Measurements from ENCODE around the gene DYNC1I2.
"Not testable (repeated sequence)": the region's sequence is repeated elsewhere in the genome, so short reads cannot be mapped to it uniquely, and the experiment has no call there.

DYNC1I2 gene

DNA sequence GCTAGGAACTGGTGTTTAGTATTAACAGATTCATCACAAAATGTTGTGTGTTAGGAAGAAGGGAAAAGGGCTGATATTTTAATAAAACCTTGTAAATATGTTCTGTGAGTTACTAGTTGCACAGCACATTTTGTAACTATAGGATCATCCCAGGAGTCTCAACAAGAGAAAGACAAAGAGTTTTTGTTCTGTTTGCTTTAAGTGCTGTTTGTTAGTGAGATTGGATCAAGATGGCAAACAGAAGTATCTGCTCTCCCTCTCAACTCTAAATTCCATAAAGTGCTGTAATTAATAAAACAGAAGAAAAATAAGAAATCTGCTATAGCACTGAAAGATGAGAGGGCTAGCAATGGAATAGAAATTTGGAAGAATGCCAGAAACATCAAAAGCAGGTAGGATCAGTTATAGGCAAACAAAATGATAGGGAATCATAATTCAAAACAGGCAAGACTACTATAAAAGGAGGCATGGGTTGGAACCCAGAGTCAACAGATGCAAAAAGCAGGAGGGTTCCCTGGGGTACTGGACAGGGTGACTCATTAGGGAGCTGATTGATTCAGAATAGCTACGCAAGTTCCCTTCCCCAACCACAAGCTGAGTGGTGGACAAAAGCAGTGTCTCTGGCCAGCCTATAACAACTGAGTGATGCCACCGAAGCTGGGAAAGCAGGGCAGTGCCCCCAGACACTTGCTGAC, 75.8 kb downstream of the DYNC1I2 start:
- TF ChIP-seq CTBP1 (IDR thresholded peaks at IDR 0.05; ENCODE audit: borderline replicate concordance) (no peak), FOXK2 (IDR thresholded peaks at IDR 0.05) (no peak), FOXM1 (IDR thresholded peaks at IDR 0.05; ENCODE audit: borderline replicate concordance) (no peak), SP1 (IDR thresholded peaks at IDR 0.05) (no peak), TARDBP (IDR thresholded peaks at IDR 0.05) (no peak), BHLHE40 (IDR thresholded peaks at IDR 0.05; ENCODE audit: borderline replicate concordance) (no peak), ZNF384 (IDR thresholded peaks at IDR 0.05) (no peak), ELF4 (IDR thresholded peaks at IDR 0.05) (no peak), FOXA1 (IDR thresholded peaks at IDR 0.05) (no peak), L3MBTL2 (conservative IDR thresholded peaks at IDR 0.05) (no peak), HDGF (IDR thresholded peaks at IDR 0.05; ENCODE audit: borderline replicate concordance) (no peak), NFRKB (IDR thresholded peaks at IDR 0.05) (no peak), SUZ12 (IDR thresholded peaks at IDR 0.05) (no peak), ARNT (IDR thresholded peaks at IDR 0.05) (no peak), LEF1 (IDR thresholded peaks at IDR 0.05; ENCODE audit: borderline replicate concordance) (no peak)
- TF ChIP-seq, protein P1, sequence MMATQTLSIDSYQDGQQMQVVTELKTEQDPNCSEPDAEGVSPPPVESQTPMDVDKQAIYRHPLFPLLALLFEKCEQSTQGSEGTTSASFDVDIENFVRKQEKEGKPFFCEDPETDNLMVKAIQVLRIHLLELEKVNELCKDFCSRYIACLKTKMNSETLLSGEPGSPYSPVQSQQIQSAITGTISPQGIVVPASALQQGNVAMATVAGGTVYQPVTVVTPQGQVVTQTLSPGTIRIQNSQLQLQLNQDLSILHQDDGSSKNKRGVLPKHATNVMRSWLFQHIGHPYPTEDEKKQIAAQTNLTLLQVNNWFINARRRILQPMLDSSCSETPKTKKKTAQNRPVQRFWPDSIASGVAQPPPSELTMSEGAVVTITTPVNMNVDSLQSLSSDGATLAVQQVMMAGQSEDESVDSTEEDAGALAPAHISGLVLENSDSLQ (IDR thresholded peaks at IDR 0.05): no peak
- DNase-seq (ENCODE audit: extremely low spot score): no peak
- ChIA-PET POLR2A (no interaction called here), CTCF (no interaction called here)

DNA sequence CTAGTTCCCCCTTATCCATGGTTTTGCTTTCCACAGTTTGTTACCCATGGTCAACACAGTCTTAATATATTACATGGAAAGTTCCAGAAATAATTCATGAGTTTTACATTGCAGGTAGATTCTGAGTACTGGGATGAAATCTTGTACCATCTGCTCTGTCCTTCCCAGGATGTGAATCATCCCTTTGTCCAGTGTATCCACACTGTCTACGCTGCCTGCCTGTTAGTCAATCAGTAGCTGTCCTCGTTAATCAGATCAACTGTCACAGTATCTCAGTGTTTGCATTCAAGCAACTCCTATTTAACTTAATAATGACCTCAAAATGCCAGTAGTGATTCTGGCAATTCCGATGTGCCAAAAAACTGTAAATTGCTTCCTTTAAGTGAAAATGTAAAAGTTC, 76.3 kb downstream of the DYNC1I2 start:
- POLR2A ChIA-PET: no interaction called here
- CTCF ChIA-PET: no interaction called here
- no peak for TF ChIP-seq SUZ12 (IDR thresholded peaks at IDR 0.05)
- TF ChIP-seq ZNF384 (IDR thresholded peaks at IDR 0.05): no peak
- no peak for TF ChIP-seq LEF1 (IDR thresholded peaks at IDR 0.05; ENCODE audit: borderline replicate concordance)
- no peak for TF ChIP-seq CTBP1 (IDR thresholded peaks at IDR 0.05; ENCODE audit: borderline replicate concordance)
- no peak for TF ChIP-seq ELF4 (IDR thresholded peaks at IDR 0.05)
- no peak for TF ChIP-seq TARDBP (IDR thresholded peaks at IDR 0.05)
- DNase-seq (ENCODE audit: extremely low spot score): no peak

DNA sequence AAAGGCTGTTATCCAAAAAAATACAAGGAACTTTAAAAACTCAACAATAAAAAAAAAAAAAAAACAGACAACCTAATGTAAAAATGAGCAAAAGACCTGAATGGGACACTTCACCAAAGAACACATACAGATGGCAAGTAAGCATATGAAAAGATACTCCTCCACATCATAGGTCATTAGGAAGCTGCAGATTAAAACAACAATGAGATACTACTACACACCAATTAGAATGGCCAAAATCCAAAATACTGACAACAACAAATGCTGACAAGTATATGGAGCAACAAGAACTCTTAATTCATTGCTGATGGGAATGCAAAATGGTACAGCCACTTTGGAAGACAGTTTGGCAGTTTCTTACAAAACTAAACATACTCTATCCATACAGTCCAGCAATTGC, 84.2 kb downstream of the DYNC1I2 start:
- CTCF ChIA-PET: no interaction called here
- POLR2A ChIA-PET: no interaction called here
- TF ChIP-seq SUZ12 (IDR thresholded peaks at IDR 0.05): no peak
- no peak for TF ChIP-seq TARDBP (IDR thresholded peaks at IDR 0.05)
- TF ChIP-seq ELF4 (IDR thresholded peaks at IDR 0.05): no peak
- no peak for TF ChIP-seq ZNF384 (IDR thresholded peaks at IDR 0.05)
- no peak for TF ChIP-seq L3MBTL2 (conservative IDR thresholded peaks at IDR 0.05)
- TF ChIP-seq LEF1 (IDR thresholded peaks at IDR 0.05; ENCODE audit: borderline replicate concordance): no peak
- TF ChIP-seq FOXK2 (IDR thresholded peaks at IDR 0.05): no peak
- TF ChIP-seq FOXM1 (IDR thresholded peaks at IDR 0.05; ENCODE audit: borderline replicate concordance): no peak
- no peak for TF ChIP-seq BHLHE40 (IDR thresholded peaks at IDR 0.05; ENCODE audit: borderline replicate concordance)
- no peak for TF ChIP-seq SP1 (IDR thresholded peaks at IDR 0.05)
- no peak for TF ChIP-seq NFRKB (IDR thresholded peaks at IDR 0.05)
- no peak for TF ChIP-seq FOXA1 (IDR thresholded peaks at IDR 0.05)
- TF ChIP-seq HDGF (IDR thresholded peaks at IDR 0.05; ENCODE audit: borderline replicate concordance): no peak
- TF ChIP-seq ARNT (IDR thresholded peaks at IDR 0.05): no peak
- TF ChIP-seq CTBP1 (IDR thresholded peaks at IDR 0.05; ENCODE audit: borderline replicate concordance): no peak
- TF ChIP-seq, protein P1 (IDR thresholded peaks at IDR 0.05): no peak
- DNase-seq (ENCODE audit: extremely low spot score): no peak

DNA sequence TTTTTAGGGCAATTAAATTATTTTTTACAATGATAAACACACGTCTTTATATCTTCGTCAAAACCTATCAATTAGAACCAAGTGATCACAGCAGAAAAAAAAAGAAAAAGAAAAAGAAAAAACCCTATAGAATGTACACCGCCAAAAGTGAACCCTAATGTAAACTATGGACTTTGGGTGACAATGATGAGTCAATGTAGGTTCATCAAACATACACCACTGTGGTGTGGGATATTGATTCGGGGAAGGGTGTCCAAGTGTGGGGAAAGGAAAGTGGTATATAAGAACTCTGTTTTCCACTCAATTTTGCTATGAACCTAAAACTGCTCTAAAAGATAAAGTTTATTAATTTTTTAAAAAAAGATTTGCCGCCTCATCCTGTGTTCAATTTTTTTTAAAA, 85.1 kb downstream of the DYNC1I2 start:
- TF ChIP-seq CTBP1 (IDR thresholded peaks at IDR 0.05; ENCODE audit: borderline replicate concordance): no peak
- no peak for TF ChIP-seq SUZ12 (IDR thresholded peaks at IDR 0.05)
- no peak for TF ChIP-seq FOXM1 (IDR thresholded peaks at IDR 0.05; ENCODE audit: borderline replicate concordance)
- TF ChIP-seq, protein P1 (IDR thresholded peaks at IDR 0.05): no peak
- TF ChIP-seq ZNF384 (IDR thresholded peaks at IDR 0.05): no peak
- no peak for TF ChIP-seq SP1 (IDR thresholded peaks at IDR 0.05)
- no peak for TF ChIP-seq ELF4 (IDR thresholded peaks at IDR 0.05)
- no peak for TF ChIP-seq L3MBTL2 (conservative IDR thresholded peaks at IDR 0.05)
- TF ChIP-seq FOXK2 (IDR thresholded peaks at IDR 0.05): no peak
- TF ChIP-seq NFRKB (IDR thresholded peaks at IDR 0.05): no peak
- no peak for TF ChIP-seq HDGF (IDR thresholded peaks at IDR 0.05; ENCODE audit: borderline replicate concordance)
- TF ChIP-seq FOXA1 (IDR thresholded peaks at IDR 0.05): no peak
- no peak for TF ChIP-seq BHLHE40 (IDR thresholded peaks at IDR 0.05; ENCODE audit: borderline replicate concordance)
- no peak for TF ChIP-seq TARDBP (IDR thresholded peaks at IDR 0.05)
- no peak for TF ChIP-seq ARNT (IDR thresholded peaks at IDR 0.05)
- no peak for TF ChIP-seq LEF1 (IDR thresholded peaks at IDR 0.05; ENCODE audit: borderline replicate concordance)
- ChIA-PET CTCF (no interaction called here), POLR2A (no interaction called here)

DNA sequence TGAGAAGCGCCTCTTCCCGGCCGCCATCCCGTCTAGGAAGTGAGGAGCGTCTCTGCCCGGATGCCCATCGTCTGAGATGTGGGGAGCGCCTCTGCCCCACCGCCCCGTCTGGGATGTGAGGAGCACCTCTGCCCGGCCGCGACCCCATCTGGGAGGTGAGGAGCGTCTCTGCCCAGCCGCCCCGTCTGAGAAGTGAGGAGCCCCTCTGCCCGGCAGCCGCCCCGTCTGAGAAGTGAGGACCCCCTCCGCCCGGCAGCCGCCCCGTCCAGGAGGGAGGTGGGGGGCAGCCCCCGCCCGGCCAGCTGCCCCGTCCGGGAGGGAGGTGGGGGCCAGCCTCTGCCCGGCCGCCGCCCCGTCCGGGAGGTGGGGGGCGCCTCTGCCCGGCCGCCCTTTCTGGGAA, 87.3 kb downstream of the DYNC1I2 start:
- POLR2A ChIA-PET; DNase-seq (ENCODE audit: extremely low spot score); CTCF ChIA-PET: not testable (repeated sequence)

More for the DNA sequence above, 85.1 kb downstream of the DYNC1I2 start:
- no peak for DNase-seq (ENCODE audit: extremely low spot score)

DNA sequence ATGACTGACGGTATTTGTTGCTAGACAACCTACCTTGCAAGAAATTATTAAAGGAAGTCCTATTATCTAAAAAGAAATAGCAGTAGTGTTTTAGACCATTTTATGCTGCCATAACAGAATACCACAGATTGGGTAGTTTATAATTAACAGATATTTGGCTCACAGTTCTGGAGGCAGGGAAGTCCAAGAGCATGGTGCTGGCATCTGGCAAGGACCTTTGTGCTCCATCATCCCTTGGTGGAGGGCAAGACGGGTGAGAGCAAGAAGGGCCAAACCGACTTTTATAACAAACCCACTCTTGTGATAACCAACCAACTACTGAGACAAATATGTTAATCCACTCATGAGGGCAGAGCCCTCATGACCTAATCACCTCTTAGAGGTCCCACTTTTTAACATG, 91.2 kb downstream of the DYNC1I2 start:
- no peak for DNase-seq (ENCODE audit: extremely low spot score)
- TF ChIP-seq LEF1 (IDR thresholded peaks at IDR 0.05; ENCODE audit: borderline replicate concordance) (no peak), FOXM1 (IDR thresholded peaks at IDR 0.05; ENCODE audit: borderline replicate concordance) (no peak), CTBP1 (IDR thresholded peaks at IDR 0.05; ENCODE audit: borderline replicate concordance) (no peak), HDGF (IDR thresholded peaks at IDR 0.05; ENCODE audit: borderline replicate concordance) (no peak), NFRKB (IDR thresholded peaks at IDR 0.05) (no peak), BHLHE40 (IDR thresholded peaks at IDR 0.05; ENCODE audit: borderline replicate concordance) (no peak), FOXA1 (IDR thresholded peaks at IDR 0.05) (no peak), SP1 (IDR thresholded peaks at IDR 0.05) (no peak), ZNF384 (IDR thresholded peaks at IDR 0.05) (no peak)
- TF ChIP-seq, protein P1 (IDR thresholded peaks at IDR 0.05): no peak
- CTCF ChIA-PET: no interaction called here
- POLR2A ChIA-PET: no interaction called here

Data from HEK293T (cell line).